ENCODE results near the gene TMEM139.

- TF ChIP-seq CTCF (IDR thresholded peaks at IDR 0.05): no peak
- no peak for TF ChIP-seq POLR2AphosphoS5 (IDR thresholded peaks at IDR 0.05)
- no peak for TF ChIP-seq EP300 (IDR thresholded peaks at IDR 0.05)
Measured at GRCh38 chr7:143281529-143281928, 3.2 kb upstream of the TMEM139 start.
